SK-N-SH (cell line): ENCODE measurements around the gene PCSK2. TPM values are rescaled to one million over a fixed set of nuclear protein-coding genes. Genes with fewer than 3 reads are reported as not detected.

Source experiments
- CTCF ChIA-PET: fragments of 300-600, 350-600 bp; formaldehyde crosslinking; extraction: SDS; loops from one replicate; lab custom pipeline; 2021; lab: Yijun Ruan, JAX
- POLR2A ChIA-PET: fragments of 350-600 bp; sonication (Branson Sonifier 250); formaldehyde crosslinking; extraction: SDS; loops from one replicate; lab custom pipeline; 2020; ENCODE audit warnings: antibody characterized with exemption, inconsistent platforms; lab: Yijun Ruan, JAX
- DNase-seq: peaks from one replicate; pipeline ENCODE4 v3.0.0; 2012
- H2AFZ ChIP-seq: fragments of 200-600 bp; sonication (generic); 2 replicates; pipeline ENCODE4 v1.8.1; 2016; ENCODE audit warnings: antibody characterized with exemption, mild to moderate bottlenecking, low read depth
- H3F3A ChIP-seq: fragments of 200-600 bp; sonication (generic); replicated peaks from 2 replicates; pipeline ENCODE3; 2016; ENCODE audit warnings: antibody characterized with exemption, mild to moderate bottlenecking; ENCODE audit not compliant: insufficient read depth
- H3K27ac ChIP-seq, 2 experiments: fragments of 200-500 bp in 1 of 2; fragments of 200-600 bp in 1 of 2; sonication (Bioruptor generic) in 1 of 2; sonication (generic), shearing (Covaris generic) in 1 of 2; 2 replicates each; pipeline versions ENCODE4 v1.5.1 to v1.6.1; 2014 to 2016; ENCODE audit warnings: low read depth in 2 of 2, inconsistent platforms in 1 of 2, low read length in 1 of 2, mild to moderate bottlenecking in 1 of 2, mixed read lengths in 1 of 2
- H3K27me3 ChIP-seq: fragments of 200-600 bp; sonication (generic), shearing (Covaris generic); 2 replicates; pipeline ENCODE4 v1.6.1; 2016; ENCODE audit warnings: mixed run types; ENCODE audit not compliant: insufficient read depth
- H3K36me3 ChIP-seq, 2 experiments: fragments of 200-500 bp in 1 of 2; fragments of 200-600 bp in 1 of 2; sonication (Bioruptor generic) in 1 of 2; sonication (generic) in 1 of 2; replicated peaks in 1 of 2; 2 replicates each; pipeline versions ENCODE3 to v1.5.1; 2014 to 2016; ENCODE audit warnings: low read length in 1 of 2, mild to moderate bottlenecking in 1 of 2; ENCODE audit not compliant: insufficient read depth in 2 of 2, control insufficient read depth in 1 of 2
- H3K4me1 ChIP-seq, 2 experiments: fragments of 200-500 bp in 1 of 2; fragments of 200-600 bp in 1 of 2; sonication (Bioruptor generic) in 1 of 2; sonication (generic), shearing (Covaris generic) in 1 of 2; 2 replicates each; pipeline versions ENCODE4 v1.5.1 to v1.6.1; 2014 to 2016; ENCODE audit warnings: low read depth in 1 of 2, low read length in 1 of 2, mixed run types in 1 of 2; ENCODE audit not compliant: insufficient read depth in 2 of 2, control insufficient read depth in 1 of 2
- H3K4me2 ChIP-seq: fragments of 200-600 bp; sonication (generic), shearing (Covaris generic); 2 replicates; pipeline ENCODE4 v1.6.1; 2017; ENCODE audit warnings: mixed run types
- H3K4me3 ChIP-seq, 2 experiments: fragments of 200-500 bp in 1 of 2; fragments of 200-600 bp in 1 of 2; sonication (Bioruptor generic) in 1 of 2; sonication (generic), shearing (Covaris generic) in 1 of 2; 2 replicates each; pipeline versions ENCODE4 v1.5.1 to v1.8.1; 2014 to 2016; ENCODE audit warnings: low read depth in 2 of 2, inconsistent platforms in 1 of 2, low read length in 1 of 2, mild to moderate bottlenecking in 1 of 2, mixed read lengths in 1 of 2, moderate library complexity in 1 of 2
- H3K79me2 ChIP-seq: fragments of 200-600 bp; sonication (generic); 2 replicates; pipeline ENCODE4 v1.8.1; 2017; ENCODE audit warnings: mild to moderate bottlenecking; ENCODE audit not compliant: insufficient read depth
- H3K9ac ChIP-seq: fragments of 200-600 bp; sonication (generic); 2 replicates; pipeline ENCODE4 v1.6.1; 2017; ENCODE audit warnings: mixed run types
- H3K9me2 ChIP-seq: fragments of 200-600 bp; sonication (generic); 2 replicates; pipeline ENCODE4 v1.6.1; 2017; ENCODE audit warnings: mixed run types
- H3K9me3 ChIP-seq: fragments of 200-600 bp; sonication (generic); 2 replicates; pipeline ENCODE4 v1.6.1; 2017; ENCODE audit warnings: mixed run types, mild to moderate bottlenecking, moderate library complexity
- H4K20me1 ChIP-seq: fragments of 200-600 bp; sonication (generic); 2 replicates; pipeline ENCODE4 v1.6.1; 2017; ENCODE audit warnings: mild to moderate bottlenecking, mixed run types; ENCODE audit not compliant: insufficient read depth
- EZH2phosphoT487 ChIP-seq: fragments of 200-600 bp; sonication (generic); IDR thresholded peaks from 2 replicates; pipeline ENCODE4 v1.6.1; 2017; ENCODE audit warnings: low read depth, mixed run types, mild to moderate bottlenecking, antibody characterized with exemption, moderate library complexity, borderline replicate concordance
- NFIC ChIP-seq: IDR thresholded peaks from 2 replicates; pipeline ENCODE4 v1.4.0; 2012; ENCODE audit warnings: borderline replicate concordance
- RAD21 ChIP-seq: IDR thresholded peaks from 2 replicates; pipeline ENCODE4 v1.6.1; 2012; ENCODE audit warnings: mild to moderate bottlenecking, low read length
- RCOR1 ChIP-seq: fragments of 150-350 bp; IDR thresholded peaks from 2 replicates; pipeline ENCODE4 v1.6.1; 2017; ENCODE audit warnings: antibody characterized with exemption, low read length
- RFX5 ChIP-seq: IDR thresholded peaks from 2 replicates; pipeline ENCODE4 v1.6.1; 2012; ENCODE audit warnings: mild to moderate bottlenecking, improper control_type of control experiment, low read length
- RXRA ChIP-seq: IDR thresholded peaks from 2 replicates; pipeline ENCODE4 v1.4.0; 2012; ENCODE audit warnings: low read depth, mild to moderate bottlenecking, borderline replicate concordance
- WGBS: methylation state at CpG from one replicate; pipeline ENCODE4 v1.1.6; 2017; ENCODE audit warnings: low lambda C conversion rate; 5-methylcytosine and 5-hydroxymethylcytosine counted together
- polyA plus RNA-seq, 3 experiments: library from polyadenylated mRNA; depleted of rRNA; stranded (reverse); fragments of >200 nt; gene quantifications; 2 replicates each; pipeline ENCODE4 v1.2.3, GENCODE V29; 2012
- TF ChIP-seq, protein P1 (sequence below): fragments of 150-350 bp; IDR thresholded peaks from 2 replicates; pipeline ENCODE4 v1.6.1; 2017; ENCODE audit warnings: antibody characterized with exemption, low read length, low read depth, borderline replicate concordance

PCSK2 gene
- polyA plus RNA-seq, 1 of the 3 experiments (the other 2 are of a cell fraction), result not detected

DNA sequence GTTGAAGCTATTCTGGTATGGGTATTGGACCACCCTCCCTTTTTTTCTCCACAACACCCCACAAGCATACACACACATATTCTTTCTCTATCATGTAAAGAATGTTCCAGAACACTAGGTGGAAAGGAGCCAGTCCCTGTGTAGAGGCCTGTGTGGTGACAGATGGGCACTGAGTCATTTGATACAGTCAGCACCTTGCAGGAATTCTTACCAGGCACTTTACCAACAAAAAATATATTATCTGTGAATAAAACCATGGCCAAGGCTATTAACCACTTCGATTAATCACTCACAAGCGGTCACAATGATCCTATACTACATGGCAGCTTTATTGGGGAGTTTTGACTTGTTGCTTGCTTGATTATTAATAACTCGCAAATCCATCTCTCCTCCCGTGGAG, 154.9 kb downstream of the PCSK2 start:
- Histone ChIP-seq H2AFZ (no peak overlapping the region), H3K79me2 (no peaks in the 10 kb centered on the region), H4K20me1 (no peaks in the 10 kb centered on the region), H3K9ac (no peak overlapping the region), H3K27ac (no peak overlapping the region), H3K9me2 (no peaks in the 10 kb centered on the region), H3K36me3 (no peaks in the 10 kb centered on the region), H3K27me3 (no peaks in the 10 kb centered on the region), H3K4me2 (no peak overlapping the region), H3K9me3 (no peaks in the 10 kb centered on the region), H3K4me1 (no peaks in the 10 kb centered on the region), H3F3A (no peaks in the 10 kb centered on the region), H3K4me3 (no peak overlapping the region)
- DNase-seq, result no peak
- ChIA-PET POLR2A (no interaction called here), CTCF (no interaction called here)
- TF ChIP-seq, protein P1, sequence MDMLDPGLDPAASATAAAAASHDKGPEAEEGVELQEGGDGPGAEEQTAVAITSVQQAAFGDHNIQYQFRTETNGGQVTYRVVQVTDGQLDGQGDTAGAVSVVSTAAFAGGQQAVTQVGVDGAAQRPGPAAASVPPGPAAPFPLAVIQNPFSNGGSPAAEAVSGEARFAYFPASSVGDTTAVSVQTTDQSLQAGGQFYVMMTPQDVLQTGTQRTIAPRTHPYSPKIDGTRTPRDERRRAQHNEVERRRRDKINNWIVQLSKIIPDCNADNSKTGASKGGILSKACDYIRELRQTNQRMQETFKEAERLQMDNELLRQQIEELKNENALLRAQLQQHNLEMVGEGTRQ, result no peak
- 26% methylated on average over 4 of the region's 4 CpGs for WGBS

DNA sequence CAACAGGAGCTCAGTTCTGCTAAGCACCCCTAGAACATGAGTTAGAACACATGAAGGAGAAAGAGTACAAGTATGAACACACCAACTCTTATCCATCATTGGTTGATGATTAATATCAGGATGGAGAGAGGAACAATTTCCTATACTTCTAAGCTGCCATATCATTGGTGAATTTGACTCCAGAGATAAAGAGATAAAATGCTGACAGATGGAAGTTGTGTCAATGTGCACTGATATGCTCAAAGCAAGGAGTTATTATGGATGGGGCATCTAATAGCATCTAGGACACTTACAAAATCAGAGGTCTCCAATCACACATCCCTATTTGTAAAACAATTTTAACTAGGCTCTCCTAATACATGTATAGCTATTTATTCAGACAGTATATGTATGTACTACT, 159.0 kb downstream of the PCSK2 start:
- no peaks in the 10 kb centered on the region for H3K79me2 ChIP-seq
- CTCF ChIA-PET, result interaction anchor here (1.1 to 1.3 kb wide), 2 partner anchors 582 to 584 kb away, joined by 3 to 4 read pairs; no protein-coding TSS in a partner anchor

DNA sequence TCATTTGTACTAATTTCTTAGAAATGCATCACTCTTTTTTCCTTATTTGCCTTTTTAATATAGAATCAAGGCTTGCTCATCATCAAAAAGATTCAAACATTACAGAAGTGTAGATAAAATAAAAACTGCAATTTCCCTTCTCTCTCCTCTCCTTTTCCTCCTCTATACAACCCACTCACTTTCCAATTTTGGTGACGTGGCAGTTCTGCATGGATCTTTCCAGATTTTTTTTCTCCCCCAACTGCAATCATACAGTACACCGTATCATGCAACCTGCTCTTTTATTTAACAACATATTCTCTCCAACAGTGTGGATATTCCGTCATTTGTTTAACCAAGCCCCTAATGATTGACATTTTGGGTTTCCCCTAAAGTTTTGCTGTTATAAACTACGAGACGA, 163.8 kb downstream of the PCSK2 start:
- Histone ChIP-seq H3K9me3 (no peaks in the 10 kb centered on the region), H2AFZ (no peak overlapping the region), H3K79me2 (no peaks in the 10 kb centered on the region), H4K20me1 (no peaks in the 10 kb centered on the region), H3F3A (no peaks in the 10 kb centered on the region), H3K27me3 (no peaks in the 10 kb centered on the region), H3K4me3 (no peak overlapping the region), H3K36me3 (no peaks in the 10 kb centered on the region), H3K27ac (no peak overlapping the region), H3K9ac (no peak overlapping the region), H3K4me2 (no peak overlapping the region), H3K4me1 (no peaks in the 10 kb centered on the region), H3K9me2 (no peaks in the 10 kb centered on the region)
- TF ChIP-seq RFX5, result no peak
- no peak for TF ChIP-seq RAD21
- no peak for TF ChIP-seq RCOR1
- TF ChIP-seq, protein P1, result no peak
- no peak for TF ChIP-seq NFIC
- TF ChIP-seq EZH2phosphoT487, result no peak
- no peak for DNase-seq
- POLR2A ChIA-PET, result no interaction called here
- 25% methylated on average over 5 of the region's 5 CpGs for WGBS
- CTCF ChIA-PET, result no interaction called here

More for the DNA sequence above, 159.0 kb downstream of the PCSK2 start:
- Histone ChIP-seq H4K20me1 (no peaks in the 10 kb centered on the region), H3K9me2 (no peaks in the 10 kb centered on the region), H3K4me3 (no peak overlapping the region), H3K36me3 (no peaks in the 10 kb centered on the region), H3K4me2 (no peak overlapping the region), H3F3A (no peaks in the 10 kb centered on the region), H3K27ac (no peak overlapping the region), H2AFZ (no peak overlapping the region), H3K9ac (no peak overlapping the region), H3K9me3 (no peaks in the 10 kb centered on the region), H3K4me1 (no peaks in the 10 kb centered on the region), H3K27me3 (no peaks in the 10 kb centered on the region)
- TF ChIP-seq, protein P1, result no peak
- no peak for TF ChIP-seq RXRA
- no peak for DNase-seq
- POLR2A ChIA-PET, result no interaction called here
